ENCODE data around the gene HTT. TPM values are rescaled to one million over a fixed set of nuclear protein-coding genes. Genes with fewer than 3 reads are reported as not detected.

HTT gene
- total and polyA plus RNA-seq, 2 of the 13 experiments (the other 11 are each of a cell fraction or from before 2014, with no cell fraction given): 17.5 to 19.5 TPM

GRCh38 chr4:3292571-3293400 lies 218.3 kb downstream of the HTT start, which contains the start of gene RGS12 (continued):
- TF ChIP-seq ZFY (CRISPR knock-in tag; IDR thresholded peaks at IDR 0.05) (peak; percentile 89), HBP1 (CRISPR knock-in tag; IDR thresholded peaks at IDR 0.05; ENCODE audit: low read depth) (no peak), FIP1L1 (IDR thresholded peaks at IDR 0.05; ENCODE audit: borderline replicate concordance, insufficient read depth, low read depth, low read length) (no peak), RFX5 (IDR thresholded peaks at IDR 0.05; ENCODE audit: low read depth, low read length) (no peak), RFXANK (CRISPR knock-in tag; IDR thresholded peaks at IDR 0.05) (no peak), ISX (CRISPR knock-in tag; conservative IDR thresholded peaks at IDR 0.05) (no peak), RELA (CRISPR knock-in tag; IDR thresholded peaks at IDR 0.05) (no peak; the same call in 1 of the 2 replicates), BRF2 (CRISPR knock-in tag; IDR thresholded peaks at IDR 0.05) (no peak), ZNF121 (CRISPR knock-in tag; IDR thresholded peaks at IDR 0.05) (no peak), NAIF1 (CRISPR knock-in tag; IDR thresholded peaks at IDR 0.05; ENCODE audit: borderline replicate concordance) (no peak), ARNT2 (CRISPR knock-in tag; IDR thresholded peaks at IDR 0.05; ENCODE audit: low read depth) (no peak; the same call in 1 of the 2 replicates), CC2D1A (CRISPR knock-in tag; IDR thresholded peaks at IDR 0.05) (no peak), ZNF737 (CRISPR knock-in tag; IDR thresholded peaks at IDR 0.05; ENCODE audit: borderline replicate concordance) (no peak), HMGXB4 (CRISPR knock-in tag; IDR thresholded peaks at IDR 0.05; ENCODE audit: borderline replicate concordance in 1 of 2, low read depth in 1 of 2) (no peak; a peak in 1 of 4 replicates), MNT (IDR thresholded peaks at IDR 0.05) (peak; percentile 40; the same call in 1 of the 2 replicates), MTA1 (CRISPR knock-in tag; IDR thresholded peaks at IDR 0.05; ENCODE audit: borderline replicate concordance) (no peak), ZNF598 (CRISPR knock-in tag; IDR thresholded peaks at IDR 0.05; ENCODE audit: borderline replicate concordance) (no peak), ZNF772 (CRISPR knock-in tag; IDR thresholded peaks at IDR 0.05) (no peak), ZNF230 (CRISPR knock-in tag; IDR thresholded peaks at IDR 0.05) (no peak), CCDC6 (CRISPR knock-in tag; IDR thresholded peaks at IDR 0.05) (no peak; the same call in 1 of the 2 replicates), ZNF777 (CRISPR knock-in tag; IDR thresholded peaks at IDR 0.05) (peak; percentile 89), GTF3A (CRISPR knock-in tag; conservative IDR thresholded peaks at IDR 0.05) (no peak), ZMYM4 (CRISPR knock-in tag; IDR thresholded peaks at IDR 0.05) (no peak; the same call in 1 of the 2 replicates)

Measured in HepG2 (cell line).